GM19467 (cell line): ENCODE measurements around the gene TEAD1.
"Not testable (repeated sequence)": the region's sequence is repeated elsewhere in the genome, so short reads cannot be mapped to it uniquely, and the experiment has no call there.

ENCODE experiments used
- ATAC-seq: cut with Tn5 transposase; IDR thresholded peaks from one replicate; pipeline ENCODE4 v1.9.1; 2021; ENCODE audit warnings: mild to moderate bottlenecking, moderate library complexity; ENCODE audit not compliant: unreplicated experiment

The TEAD1 gene

DNA sequence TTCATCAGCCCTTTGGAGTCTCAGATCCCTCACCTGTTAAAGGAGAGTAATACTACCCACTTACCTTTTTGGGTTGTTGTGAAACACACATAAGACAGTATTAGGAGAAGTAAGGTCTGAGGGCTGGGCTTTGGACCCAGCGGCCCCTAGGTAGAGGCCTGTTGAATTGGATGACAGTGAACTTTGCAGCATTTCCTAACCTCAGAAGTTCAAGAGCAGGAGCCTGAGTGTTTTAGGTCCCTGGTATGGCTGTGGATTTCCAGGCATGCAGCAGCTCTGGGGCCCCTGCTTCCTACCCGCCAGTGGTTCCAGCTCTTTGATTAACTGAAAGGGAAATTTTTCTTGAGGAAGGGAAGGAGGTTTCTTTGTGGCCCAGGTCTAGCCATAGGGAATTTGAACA lies 58.9 kb downstream of the TEAD1 start:
- ATAC-seq = no peak

- ATAC-seq = no peak
Observed at GRCh38 chr11:12734625-12735024, 60.4 kb downstream of the TEAD1 start.

- no peak for ATAC-seq
Observed at GRCh38 chr11:12735262-12735661, 61.0 kb downstream of the TEAD1 start.

- no peak for ATAC-seq
Observed at GRCh38 chr11:12737024-12737423, 62.8 kb downstream of the TEAD1 start.

DNA sequence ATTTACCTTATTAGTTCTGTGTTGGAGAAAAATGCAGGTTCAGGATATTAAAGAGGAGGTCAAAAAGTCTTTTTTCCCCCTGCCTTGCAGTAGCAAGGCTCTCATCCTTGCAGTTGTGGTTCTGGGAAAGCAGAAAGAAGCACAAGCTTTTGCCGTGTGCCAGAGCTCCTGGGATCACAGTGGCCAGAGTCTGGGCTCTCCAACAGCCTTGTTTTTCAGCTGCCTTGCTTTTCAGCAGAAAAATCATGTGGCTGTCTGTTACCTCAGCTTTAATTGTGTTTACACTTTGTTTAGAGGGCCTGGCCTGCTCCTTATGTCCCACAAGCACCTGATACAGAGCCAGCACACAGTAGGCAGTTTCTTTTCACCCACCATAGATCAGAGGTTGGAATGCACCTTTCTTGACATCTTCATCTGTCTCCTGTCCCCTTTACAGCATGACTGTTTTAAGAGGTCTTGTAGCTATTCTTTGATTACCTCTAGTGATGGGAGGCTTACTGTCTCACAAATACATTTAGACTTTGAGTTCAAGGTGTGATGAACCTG lies 67.5 kb downstream of the TEAD1 start:
- ATAC-seq = no peak

DNA sequence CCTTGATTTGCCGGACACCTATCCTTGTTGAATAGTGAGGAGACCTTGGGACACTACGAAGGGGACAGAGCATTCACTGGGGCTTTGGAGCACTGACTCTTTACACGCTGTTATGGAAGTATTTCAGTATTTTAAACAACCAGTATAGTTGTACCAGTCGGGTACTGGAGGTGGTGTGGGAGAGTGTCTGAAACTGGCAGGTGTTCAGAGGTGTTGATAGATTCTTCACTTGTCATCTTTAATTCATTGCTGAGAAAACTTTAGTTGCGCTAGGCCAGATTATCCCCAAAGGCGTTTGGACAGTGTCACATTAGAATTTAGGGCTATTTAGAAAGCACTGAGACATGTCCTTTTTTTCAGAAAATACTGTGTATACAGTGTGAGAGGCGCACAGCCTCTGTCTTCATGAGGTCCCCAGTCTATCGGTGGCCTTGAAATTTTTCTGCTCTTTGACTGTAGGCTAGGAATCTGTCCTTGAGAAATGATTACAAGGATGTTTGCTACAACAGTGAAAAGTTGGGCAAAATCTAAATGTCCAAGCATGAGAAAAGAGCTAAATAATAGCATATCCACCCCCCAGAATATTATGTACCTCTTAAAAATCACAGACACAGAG lies 69.7 kb downstream of the TEAD1 start:
- ATAC-seq = no peak

- ATAC-seq = no peak
Observed at GRCh38 chr11:12744826-12745502, 70.7 kb downstream of the TEAD1 start.

GRCh38 chr11:12745787-12746186 lies 71.6 kb downstream of the TEAD1 start:
- ATAC-seq = no peak

GRCh38 chr11:12746593-12747097 lies 72.4 kb downstream of the TEAD1 start:
- no peak for ATAC-seq

GRCh38 chr11:12748561-12748960 lies 74.3 kb downstream of the TEAD1 start:
- ATAC-seq = no peak

- ATAC-seq = no peak
Observed at GRCh38 chr11:12749442-12749841, 75.2 kb downstream of the TEAD1 start.

GRCh38 chr11:12750181-12750580 lies 76.0 kb downstream of the TEAD1 start:
- ATAC-seq = no peak

- ATAC-seq = no peak
Observed at GRCh38 chr11:12752868-12753524, 78.8 kb downstream of the TEAD1 start.

DNA sequence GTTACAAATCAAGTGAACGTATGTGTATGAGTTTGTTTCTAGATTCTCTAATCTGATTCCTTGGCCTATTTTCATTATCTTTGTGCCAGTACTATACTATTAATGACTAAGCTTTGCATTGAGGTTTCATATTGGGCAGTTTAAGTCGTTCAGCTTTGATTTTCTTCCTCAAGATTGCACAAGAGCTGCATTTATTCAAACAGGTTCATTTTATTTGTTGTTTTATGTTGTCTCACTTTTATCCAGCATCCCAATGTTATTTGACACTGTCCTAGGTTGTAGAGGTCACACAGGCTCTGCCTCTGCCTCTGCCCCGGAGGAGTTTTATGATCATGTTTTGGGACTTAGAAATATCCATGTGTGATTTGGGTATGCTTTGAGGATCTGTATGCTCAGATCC lies 79.8 kb downstream of the TEAD1 start:
- ATAC-seq = no peak

DNA sequence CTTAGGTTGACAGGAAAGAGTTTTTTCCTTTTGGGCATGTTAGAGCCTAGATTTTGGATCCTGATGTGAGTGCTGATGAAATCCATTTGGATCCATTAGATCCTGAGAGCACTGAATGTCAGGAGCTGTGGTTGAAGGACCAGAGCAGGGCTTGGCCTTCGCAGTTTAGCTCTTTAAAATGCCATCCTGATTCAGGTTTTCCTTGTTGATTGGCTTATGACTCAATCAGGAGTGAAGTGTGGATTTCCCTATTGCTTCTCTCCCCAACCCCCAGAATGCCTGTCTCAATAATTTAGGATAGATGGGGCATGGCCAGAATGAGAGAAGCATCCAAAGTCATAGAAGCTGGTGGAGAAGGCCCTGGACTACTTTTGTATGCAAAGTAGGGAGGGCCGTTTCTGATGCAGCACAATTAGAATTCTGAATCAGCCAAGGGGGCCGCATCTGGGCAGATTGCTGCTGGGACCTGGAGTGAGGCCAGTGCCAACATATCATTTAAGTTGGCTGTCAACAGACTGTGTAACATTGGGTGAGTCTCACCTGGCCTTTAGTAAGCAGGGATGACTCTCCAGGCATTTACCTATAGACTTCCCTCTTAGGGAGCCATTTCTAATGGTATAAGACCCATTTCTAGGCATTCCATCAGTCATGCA lies 80.5 kb downstream of the TEAD1 start:
- no peak for ATAC-seq

- no peak for ATAC-seq
Observed at GRCh38 chr11:12755510-12756453, 81.6 kb downstream of the TEAD1 start.

GRCh38 chr11:12756454-12756806 lies 82.2 kb downstream of the TEAD1 start:
- no peak for ATAC-seq

DNA sequence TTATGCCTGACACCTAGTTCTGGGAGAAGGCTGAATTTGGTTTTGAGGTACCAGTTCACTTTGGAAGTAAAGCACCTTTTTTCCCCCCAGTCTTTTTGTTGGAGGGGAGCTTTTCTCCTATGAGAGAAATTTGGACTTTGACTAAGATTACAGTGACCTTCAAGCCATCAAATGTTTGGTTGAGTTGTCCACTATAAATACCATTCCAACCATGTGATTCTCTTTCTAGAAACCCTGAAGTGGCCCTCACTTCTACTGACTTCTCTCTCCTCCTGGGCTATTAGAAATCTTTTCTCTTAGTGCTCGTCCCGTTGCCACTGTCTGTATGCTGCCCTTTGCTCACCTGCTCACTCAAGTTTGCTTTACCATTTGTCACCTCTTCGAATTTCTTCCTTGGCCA lies 82.6 kb downstream of the TEAD1 start:
- no peak for ATAC-seq

DNA sequence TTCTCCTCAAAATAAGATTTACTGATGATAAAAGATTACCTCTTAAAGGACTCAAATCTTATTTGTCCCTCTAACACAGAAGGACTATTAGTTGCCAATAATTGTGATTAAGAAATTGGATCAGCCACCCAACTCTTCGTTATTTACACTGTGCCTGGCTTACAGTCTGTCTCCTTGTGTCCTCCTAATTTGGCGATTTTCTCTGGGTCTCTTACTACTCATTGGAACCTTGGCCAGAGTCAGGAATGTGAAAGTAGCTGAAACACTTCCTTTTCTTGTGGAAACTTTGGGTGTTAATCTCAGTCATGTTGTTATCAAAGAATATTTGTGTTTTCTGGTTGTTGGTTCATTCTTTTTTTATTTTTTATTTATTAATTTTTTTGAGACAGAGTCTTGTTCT lies 83.2 kb downstream of the TEAD1 start:
- ATAC-seq = no peak

DNA sequence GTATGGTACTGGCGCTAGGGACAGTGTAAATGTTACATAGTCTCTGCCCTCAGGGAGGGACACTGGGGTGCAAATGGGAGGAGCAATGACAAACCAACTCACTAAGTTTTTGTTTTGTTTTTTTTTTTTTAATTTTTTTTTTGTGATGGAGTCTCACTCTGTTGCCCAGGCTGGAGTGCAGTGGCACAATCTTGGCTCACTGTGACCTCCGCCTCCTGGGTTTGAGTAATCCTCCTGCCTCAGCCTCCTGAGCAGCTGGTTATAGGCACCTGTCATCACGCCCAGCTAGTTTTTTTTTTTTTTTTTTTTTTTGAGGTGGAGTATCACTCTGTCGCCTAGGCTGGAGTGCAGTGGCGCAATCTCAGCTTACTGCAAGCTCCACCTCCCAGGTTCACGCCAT lies 83.9 kb downstream of the TEAD1 start:
- ATAC-seq = not testable (repeated sequence)
